ENCODE measurements around the gene COX4I1.
"Not testable (repeated sequence)": the region's sequence is repeated elsewhere in the genome, so short reads cannot be mapped to it uniquely, and the experiment has no call there.

COX4I1 gene

GRCh38 chr16:85798901-85799496 lies 496 bp upstream of the COX4I1 start:
- H3K4me3 ChIP-seq (ENCODE audit: low read depth, low read length), result peak overlapping the region; percentile 96
- no peak for DNase-seq (ENCODE audit: low read depth, low spot score)
- CTCF ChIA-PET, result interaction anchor here (0.8 to 2.2 kb wide), 4 partner anchors 20 to 183 kb away, joined by 3 to 8 read pairs (median 4); no protein-coding TSS in a partner anchor
- TF ChIP-seq, protein P1, sequence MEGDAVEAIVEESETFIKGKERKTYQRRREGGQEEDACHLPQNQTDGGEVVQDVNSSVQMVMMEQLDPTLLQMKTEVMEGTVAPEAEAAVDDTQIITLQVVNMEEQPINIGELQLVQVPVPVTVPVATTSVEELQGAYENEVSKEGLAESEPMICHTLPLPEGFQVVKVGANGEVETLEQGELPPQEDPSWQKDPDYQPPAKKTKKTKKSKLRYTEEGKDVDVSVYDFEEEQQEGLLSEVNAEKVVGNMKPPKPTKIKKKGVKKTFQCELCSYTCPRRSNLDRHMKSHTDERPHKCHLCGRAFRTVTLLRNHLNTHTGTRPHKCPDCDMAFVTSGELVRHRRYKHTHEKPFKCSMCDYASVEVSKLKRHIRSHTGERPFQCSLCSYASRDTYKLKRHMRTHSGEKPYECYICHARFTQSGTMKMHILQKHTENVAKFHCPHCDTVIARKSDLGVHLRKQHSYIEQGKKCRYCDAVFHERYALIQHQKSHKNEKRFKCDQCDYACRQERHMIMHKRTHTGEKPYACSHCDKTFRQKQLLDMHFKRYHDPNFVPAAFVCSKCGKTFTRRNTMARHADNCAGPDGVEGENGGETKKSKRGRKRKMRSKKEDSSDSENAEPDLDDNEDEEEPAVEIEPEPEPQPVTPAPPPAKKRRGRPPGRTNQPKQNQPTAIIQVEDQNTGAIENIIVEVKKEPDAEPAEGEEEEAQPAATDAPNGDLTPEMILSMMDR (IDR thresholded peaks at IDR 0.05; ENCODE audit: insufficient read depth, low read length, missing control alignments), result no peak
- POLR2A ChIA-PET, result interaction anchor here (0.6 kb wide), 1 partner anchor 25 kb away, joined by 3 read pairs; no protein-coding TSS in a partner anchor

DNA sequence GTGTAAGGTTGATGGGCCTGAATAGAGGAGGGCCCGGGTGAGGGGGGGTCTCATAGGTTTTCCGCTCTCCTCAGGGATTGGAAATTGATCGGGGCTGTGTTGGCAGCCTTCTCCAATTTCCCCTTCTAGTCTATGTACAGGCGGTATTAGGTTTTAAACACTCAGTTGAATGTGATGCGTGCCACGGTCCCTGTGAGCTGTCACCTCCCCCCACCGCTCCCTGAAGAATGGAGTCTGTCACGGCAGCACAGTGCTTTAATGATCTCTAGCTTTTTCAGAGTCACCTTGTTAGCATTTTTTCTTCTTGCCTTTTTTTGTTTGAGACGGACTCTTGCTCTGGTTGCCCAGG lies 800 bp downstream of the COX4I1 start:
- peak overlapping the region; percentile 96 for H3K4me3 ChIP-seq (ENCODE audit: low read depth, low read length)
- no peak for DNase-seq (ENCODE audit: low read depth, low spot score)
- TF ChIP-seq, protein P1 (IDR thresholded peaks at IDR 0.05; ENCODE audit: insufficient read depth, low read length, missing control alignments), result no peak
- ChIA-PET POLR2A (no interaction called here), CTCF (interaction anchor here (4.4 kb wide), 1 partner anchor 20 kb away, joined by 63 read pairs; no protein-coding TSS in a partner anchor)

DNA sequence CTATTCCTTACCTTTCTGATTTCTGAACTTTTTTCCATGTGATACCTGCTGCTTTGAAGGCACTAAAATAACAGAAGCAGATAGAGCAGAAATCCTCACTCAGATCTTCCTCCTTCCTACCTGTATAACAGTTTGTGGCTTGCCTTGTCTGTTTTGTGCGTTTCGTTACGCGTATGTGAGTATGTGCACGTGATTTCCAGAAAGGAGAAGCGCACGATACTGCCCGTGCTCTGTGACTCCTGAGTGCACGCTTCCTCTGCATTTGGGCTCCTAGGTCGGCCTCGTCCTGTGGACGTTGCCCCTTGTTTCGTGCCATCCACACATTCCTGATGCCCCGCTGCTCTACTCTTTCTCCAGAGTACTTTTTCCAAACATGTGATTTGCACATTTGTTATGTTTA lies 4.1 kb downstream of the COX4I1 start:
- TF ChIP-seq, protein P1 (IDR thresholded peaks at IDR 0.05; ENCODE audit: insufficient read depth, low read length, missing control alignments), result no peak
- H3K4me3 ChIP-seq (ENCODE audit: low read depth, low read length), result no peak overlapping the region
- ChIA-PET POLR2A (no interaction called here), CTCF (interaction anchor here (1.3 to 4.4 kb wide), 2 partner anchors 16 to 213 kb away, joined by 7 to 63 read pairs; no protein-coding TSS in a partner anchor)
- no peak for DNase-seq (ENCODE audit: low read depth, low spot score)

GRCh38 chr16:85805442-85806045 lies 6.0 kb downstream of the COX4I1 start:
- TF ChIP-seq, protein P1 (IDR thresholded peaks at IDR 0.05; ENCODE audit: insufficient read depth, low read length, missing control alignments), result no peak
- ChIA-PET POLR2A (no interaction called here), CTCF (interaction anchor here (1.1 to 2.8 kb wide), 3 partner anchors 12 to 89 kb away, joined by 3 to 19 read pairs (median 3); no protein-coding TSS in a partner anchor)
- no peak for DNase-seq (ENCODE audit: low read depth, low spot score)
- no peak overlapping the region for H3K4me3 ChIP-seq (ENCODE audit: low read depth, low read length)

DNA sequence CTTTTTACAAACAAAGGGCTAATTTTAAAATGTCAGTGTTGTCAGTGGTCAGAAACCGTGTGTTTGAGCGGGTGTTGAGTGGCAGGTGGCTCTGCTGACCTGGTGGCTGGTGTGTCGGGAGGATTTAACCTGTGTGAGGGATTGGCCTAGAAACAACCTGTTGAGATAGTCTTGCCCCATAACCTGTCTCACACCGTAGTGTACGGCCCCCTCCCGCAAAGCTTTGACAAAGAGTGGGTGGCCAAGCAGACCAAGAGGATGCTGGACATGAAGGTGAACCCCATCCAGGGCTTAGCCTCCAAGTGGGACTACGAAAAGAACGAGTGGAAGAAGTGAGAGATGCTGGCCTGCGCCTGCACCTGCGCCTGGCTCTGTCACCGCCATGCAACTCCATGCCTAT lies 7.0 kb downstream of the COX4I1 start:
- ChIA-PET POLR2A (no interaction called here), CTCF (interaction anchor here (1.2 to 2.8 kb wide), 2 partner anchors 14 to 90 kb away, joined by 3 to 19 read pairs; no protein-coding TSS in a partner anchor)
- TF ChIP-seq, protein P1 (IDR thresholded peaks at IDR 0.05; ENCODE audit: insufficient read depth, low read length, missing control alignments), result no peak
- no peak overlapping the region for H3K4me3 ChIP-seq (ENCODE audit: low read depth, low read length)
- DNase-seq (ENCODE audit: low read depth, low spot score), result no peak

DNA sequence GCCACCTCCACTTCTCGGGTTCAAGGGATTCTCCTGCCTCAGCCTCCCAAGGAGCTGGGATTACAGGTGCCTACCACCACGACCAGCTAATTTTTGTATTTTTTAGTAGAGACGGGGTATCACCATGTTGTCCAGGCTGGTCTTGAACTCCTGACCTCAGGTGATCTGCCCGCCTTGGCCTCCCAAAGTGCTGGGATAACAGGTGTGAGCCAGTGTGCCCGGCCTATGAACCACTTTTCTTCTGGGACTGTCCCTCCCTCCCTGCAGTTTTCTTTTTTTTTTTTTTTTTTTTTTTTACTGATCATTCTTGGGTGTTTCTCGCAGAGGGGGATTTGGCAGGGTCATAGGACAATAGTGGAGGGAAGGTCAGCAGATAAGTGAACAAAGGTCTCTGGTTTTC lies 7.8 kb downstream of the COX4I1 start:
- DNase-seq (ENCODE audit: low read depth, low spot score); H3K4me3 ChIP-seq (ENCODE audit: low read depth, low read length); POLR2A ChIA-PET; CTCF ChIA-PET: not testable (repeated sequence)

- H3K4me3 ChIP-seq (ENCODE audit: low read depth, low read length); CTCF ChIA-PET; DNase-seq (ENCODE audit: low read depth, low spot score); POLR2A ChIA-PET: not testable (repeated sequence)
Observed at GRCh38 chr16:85808104-85808503, 8.6 kb downstream of the COX4I1 start.

Measured in AG04449 (cell line).